ENCODE data around the gene ZNF469. TPM values are rescaled to one million over a fixed set of nuclear protein-coding genes. Genes with fewer than 3 reads are reported as not detected.
A peak's percentile ranks its signal among the peaks of the same experiment; 100 is the strongest.

The ZNF469 gene
- total and polyA plus RNA-seq, 11 donors = 0.48 to 2.8 (median 1.00) TPM

DNA sequence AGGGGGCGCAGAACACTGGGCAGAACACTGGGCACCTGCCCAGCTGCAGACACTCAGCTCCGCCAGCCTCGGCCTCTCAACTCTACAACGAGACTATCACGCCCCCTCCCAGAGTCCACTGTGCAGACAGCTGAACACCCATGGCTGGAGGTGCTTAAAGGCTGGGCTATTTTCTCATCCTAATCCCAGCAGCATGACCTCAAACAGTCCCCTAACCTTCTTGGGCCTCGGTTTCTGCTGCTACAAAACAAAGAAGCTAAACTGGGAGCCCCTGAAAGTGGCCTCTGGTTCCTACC lies 27.7 kb upstream of the ZNF469 start:
- TF ChIP-seq POLR2A (IDR thresholded peaks at IDR 0.05) = no peak
- TF ChIP-seq, protein P1, sequence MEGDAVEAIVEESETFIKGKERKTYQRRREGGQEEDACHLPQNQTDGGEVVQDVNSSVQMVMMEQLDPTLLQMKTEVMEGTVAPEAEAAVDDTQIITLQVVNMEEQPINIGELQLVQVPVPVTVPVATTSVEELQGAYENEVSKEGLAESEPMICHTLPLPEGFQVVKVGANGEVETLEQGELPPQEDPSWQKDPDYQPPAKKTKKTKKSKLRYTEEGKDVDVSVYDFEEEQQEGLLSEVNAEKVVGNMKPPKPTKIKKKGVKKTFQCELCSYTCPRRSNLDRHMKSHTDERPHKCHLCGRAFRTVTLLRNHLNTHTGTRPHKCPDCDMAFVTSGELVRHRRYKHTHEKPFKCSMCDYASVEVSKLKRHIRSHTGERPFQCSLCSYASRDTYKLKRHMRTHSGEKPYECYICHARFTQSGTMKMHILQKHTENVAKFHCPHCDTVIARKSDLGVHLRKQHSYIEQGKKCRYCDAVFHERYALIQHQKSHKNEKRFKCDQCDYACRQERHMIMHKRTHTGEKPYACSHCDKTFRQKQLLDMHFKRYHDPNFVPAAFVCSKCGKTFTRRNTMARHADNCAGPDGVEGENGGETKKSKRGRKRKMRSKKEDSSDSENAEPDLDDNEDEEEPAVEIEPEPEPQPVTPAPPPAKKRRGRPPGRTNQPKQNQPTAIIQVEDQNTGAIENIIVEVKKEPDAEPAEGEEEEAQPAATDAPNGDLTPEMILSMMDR (IDR thresholded peaks at IDR 0.05) = no peak
- no peak overlapping the region for H3K4me3 ChIP-seq
- 81 to 85% (median 84%) methylated on average over 5 to 6 of the region's 6 CpGs for WGBS, 4 donors
- no peaks in the 10 kb centered on the region for H3K9me3 ChIP-seq
- no peak overlapping the region for H3K27ac ChIP-seq
- intact Hi-C loops (cut with DNase I) = no loop called here
- ATAC-seq (no peak), DNase-seq (no peak)
- H3K4me1 ChIP-seq = no peaks in the 10 kb centered on the region
- no peaks in the 10 kb centered on the region for H3K27me3 ChIP-seq
- H3K36me3 ChIP-seq = no peaks in the 10 kb centered on the region

DNA sequence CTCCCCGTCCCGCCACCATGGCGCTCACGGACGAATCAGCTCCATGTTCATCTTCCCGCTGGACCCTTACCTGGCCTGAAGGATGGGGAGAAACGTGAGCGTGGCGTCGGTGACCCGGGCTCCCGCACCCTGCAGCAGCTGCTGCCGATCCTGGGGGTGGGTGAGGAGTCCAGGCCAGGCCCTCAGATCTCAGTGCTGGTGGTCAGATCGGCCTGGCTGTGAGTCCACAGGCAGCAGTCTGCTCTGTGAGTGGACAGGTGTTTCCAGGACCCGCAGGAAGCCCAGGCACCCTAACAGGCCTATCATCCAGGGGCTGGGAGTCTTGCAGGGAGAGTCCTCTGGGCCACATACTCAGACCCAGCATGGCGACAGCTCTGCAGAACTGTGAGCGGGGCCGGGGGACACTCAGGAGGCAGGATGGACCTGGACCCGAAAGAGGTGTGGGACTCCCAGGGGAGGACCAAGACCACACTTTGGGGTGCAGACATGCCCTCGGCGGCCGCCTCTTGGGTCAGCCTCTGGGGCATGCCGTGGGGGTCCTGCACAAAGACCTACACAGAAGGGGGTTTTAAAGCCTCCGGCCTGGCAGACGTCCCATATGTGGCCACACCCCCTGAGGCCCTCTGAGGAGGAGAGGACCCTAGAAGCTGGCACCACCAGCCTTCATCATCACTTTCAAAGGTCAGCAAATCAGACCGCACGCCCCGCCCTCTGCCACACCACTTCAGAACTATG lies 27.2 kb upstream of the ZNF469 start:
- intact Hi-C loops (cut with DNase I) = no loop called here
- 90 to 92% (median 91%) methylated on average over 20 to 28 of the region's 28 CpGs for WGBS, 4 donors
- TF ChIP-seq, protein P1 (IDR thresholded peaks at IDR 0.05) = no peak
- no peak for TF ChIP-seq POLR2A (IDR thresholded peaks at IDR 0.05)
- H3K9me3 ChIP-seq = no peaks in the 10 kb centered on the region
- H3K36me3 ChIP-seq = no peaks in the 10 kb centered on the region
- no peak overlapping the region for H3K4me3 ChIP-seq
- DNase-seq (peak in 2 of 5 donors; percentile 10 to 47), ATAC-seq (no peak)
- H3K4me1 ChIP-seq = no peaks in the 10 kb centered on the region
- H3K27me3 ChIP-seq = no peaks in the 10 kb centered on the region
- no peak overlapping the region for H3K27ac ChIP-seq

DNA sequence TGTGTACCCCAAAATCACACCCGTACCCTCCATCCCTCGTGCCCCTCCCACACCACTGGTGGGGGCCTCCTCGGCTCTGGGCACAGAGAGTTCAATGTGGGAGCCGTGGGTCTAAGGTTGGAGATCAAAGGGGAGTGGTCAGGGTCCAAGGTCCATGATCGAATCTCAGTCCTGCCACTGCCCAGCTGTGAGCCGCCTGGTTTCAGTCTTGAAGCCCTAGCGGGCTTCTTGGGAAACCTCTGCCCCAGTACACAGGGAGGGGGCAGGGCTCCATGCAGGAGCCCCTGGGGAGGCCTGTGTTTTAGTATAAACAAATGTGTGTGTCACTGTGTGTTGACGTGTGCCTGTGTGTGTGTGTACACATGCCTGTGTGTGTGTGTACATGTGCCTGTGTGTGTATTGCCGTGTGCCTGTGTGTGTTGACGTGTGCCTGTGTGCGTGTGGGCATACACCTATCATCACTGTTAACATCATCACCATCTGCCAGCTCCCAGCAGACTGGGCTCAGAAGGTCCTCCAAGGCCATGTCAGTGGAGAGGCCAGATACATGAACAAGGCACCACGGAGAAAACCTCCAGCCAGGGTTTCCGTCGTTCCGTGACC lies 26.5 kb upstream of the ZNF469 start:
- 81 to 86% (median 83%) methylated on average over 15 of the region's 15 CpGs for WGBS, 4 donors
- peak in 1 of 5 donors; percentile 43 for DNase-seq

DNA sequence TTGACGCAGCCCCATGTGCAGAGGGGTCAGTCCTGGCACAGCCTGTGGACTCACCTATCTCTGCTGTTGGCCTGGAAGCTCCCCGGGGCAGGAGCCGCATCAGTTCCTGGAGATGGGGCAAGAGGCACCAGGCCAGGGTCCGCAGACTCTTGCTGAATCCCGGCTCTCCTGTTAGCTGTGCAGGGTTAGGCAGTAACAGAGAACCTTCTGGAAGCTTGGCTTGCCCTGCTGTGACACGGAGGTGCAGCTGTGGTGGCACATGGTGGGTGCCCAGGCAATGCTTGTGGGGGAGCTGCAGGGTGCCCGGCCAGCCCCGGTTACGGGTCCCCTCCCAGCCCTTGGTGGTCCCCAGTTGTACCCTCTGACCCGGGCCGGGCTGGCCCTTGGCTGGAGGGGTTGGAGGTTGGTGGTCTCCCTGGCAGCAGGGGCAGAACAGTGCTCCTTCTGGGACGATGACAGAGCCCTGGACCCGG lies 26.0 kb upstream of the ZNF469 start:
- no peak overlapping the region for H3K4me3 ChIP-seq
- H3K27ac ChIP-seq = no peak overlapping the region
- ATAC-seq (no peak), DNase-seq (peak in 2 of 5 donors; percentile 22 to 61)
- TF ChIP-seq POLR2A (IDR thresholded peaks at IDR 0.05) = no peak
- TF ChIP-seq, protein P1 (IDR thresholded peaks at IDR 0.05) = no peak
- H3K27me3 ChIP-seq = peaks cover 0 to under 1% (median 0%) of the 10 kb centered on the region in 9 donors
- H3K9me3 ChIP-seq = peaks cover 0 to 2% (median 0%) of the 10 kb centered on the region in 12 donors
- no peaks in the 10 kb centered on the region for H3K4me1 ChIP-seq
- 90 to 95% (median 91%) methylated on average over 8 to 13 of the region's 13 CpGs for WGBS, 4 donors
- no peaks in the 10 kb centered on the region for H3K36me3 ChIP-seq
- intact Hi-C loops (cut with DNase I) = no loop called here

More for the DNA sequence above, 26.5 kb upstream of the ZNF469 start:
- H3K9me3 ChIP-seq = no peaks in the 10 kb centered on the region
- H3K27ac ChIP-seq = no peak overlapping the region
- H3K36me3 ChIP-seq = no peaks in the 10 kb centered on the region
- intact Hi-C loops (cut with DNase I) = no loop called here
- ATAC-seq = no peak
- TF ChIP-seq, protein P1 (IDR thresholded peaks at IDR 0.05) = no peak
- TF ChIP-seq POLR2A (IDR thresholded peaks at IDR 0.05) = no peak
- no peak overlapping the region for H3K4me3 ChIP-seq
- no peaks in the 10 kb centered on the region for H3K27me3 ChIP-seq
- no peaks in the 10 kb centered on the region for H3K4me1 ChIP-seq

All from heart left ventricle (tissue), 16 donors.